ENCODE measurements around the gene ZNF350.
"Not testable (repeated sequence)": the region's sequence is repeated elsewhere in the genome, so short reads cannot be mapped to it uniquely, and the experiment has no call there.

ZNF350 gene

DNA sequence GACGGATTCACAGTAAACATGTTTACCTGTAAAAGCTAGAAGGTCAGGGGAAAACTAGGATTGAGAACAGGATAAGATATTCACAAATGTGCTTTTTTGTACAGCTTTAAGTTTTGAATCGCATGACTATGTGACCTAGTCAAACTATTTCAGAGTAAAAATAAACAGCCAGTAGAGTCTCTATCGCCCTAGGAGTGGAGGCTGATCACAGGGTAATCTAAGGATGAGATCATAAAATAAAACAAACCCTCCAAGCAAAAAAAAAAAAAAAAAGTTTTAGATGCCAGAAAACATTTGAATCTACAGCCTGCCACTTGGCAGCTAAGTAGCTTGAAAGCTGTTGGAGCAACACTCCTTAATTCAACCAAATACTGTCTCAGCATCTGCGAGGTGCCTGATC, 26.8 kb downstream of the ZNF350 start:
- DNase-seq (ENCODE audit: insufficient read length, low spot score) (no peak), FAIRE-seq (no peak)
- TF ChIP-seq, protein P1, sequence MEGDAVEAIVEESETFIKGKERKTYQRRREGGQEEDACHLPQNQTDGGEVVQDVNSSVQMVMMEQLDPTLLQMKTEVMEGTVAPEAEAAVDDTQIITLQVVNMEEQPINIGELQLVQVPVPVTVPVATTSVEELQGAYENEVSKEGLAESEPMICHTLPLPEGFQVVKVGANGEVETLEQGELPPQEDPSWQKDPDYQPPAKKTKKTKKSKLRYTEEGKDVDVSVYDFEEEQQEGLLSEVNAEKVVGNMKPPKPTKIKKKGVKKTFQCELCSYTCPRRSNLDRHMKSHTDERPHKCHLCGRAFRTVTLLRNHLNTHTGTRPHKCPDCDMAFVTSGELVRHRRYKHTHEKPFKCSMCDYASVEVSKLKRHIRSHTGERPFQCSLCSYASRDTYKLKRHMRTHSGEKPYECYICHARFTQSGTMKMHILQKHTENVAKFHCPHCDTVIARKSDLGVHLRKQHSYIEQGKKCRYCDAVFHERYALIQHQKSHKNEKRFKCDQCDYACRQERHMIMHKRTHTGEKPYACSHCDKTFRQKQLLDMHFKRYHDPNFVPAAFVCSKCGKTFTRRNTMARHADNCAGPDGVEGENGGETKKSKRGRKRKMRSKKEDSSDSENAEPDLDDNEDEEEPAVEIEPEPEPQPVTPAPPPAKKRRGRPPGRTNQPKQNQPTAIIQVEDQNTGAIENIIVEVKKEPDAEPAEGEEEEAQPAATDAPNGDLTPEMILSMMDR (IDR thresholded peaks at IDR 0.05; ENCODE audit: insufficient read depth, missing control alignments) = no peak

DNA sequence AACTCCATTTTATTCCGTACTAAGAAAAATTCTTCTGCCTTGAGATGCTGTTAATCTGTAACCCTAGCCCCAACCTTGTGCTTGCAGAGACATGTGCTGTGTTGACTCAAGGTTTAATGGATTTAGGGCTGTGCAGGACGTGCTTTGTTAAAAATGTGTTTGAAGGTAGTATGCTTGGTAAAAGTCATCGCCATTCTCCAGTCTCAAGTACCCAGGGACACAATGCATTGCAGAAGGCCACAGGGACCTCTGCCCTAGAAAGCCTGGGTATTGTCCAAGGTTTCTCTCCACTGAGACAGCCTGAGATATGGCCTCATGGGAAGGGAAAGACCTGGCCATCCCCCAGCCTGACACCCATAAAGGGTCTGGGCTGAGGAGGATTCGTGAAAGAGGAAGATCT, 28.8 kb downstream of the ZNF350 start:
- peak; percentile 44 for FAIRE-seq
- DNase-seq (ENCODE audit: insufficient read length, low spot score) = not testable (repeated sequence)

DNA sequence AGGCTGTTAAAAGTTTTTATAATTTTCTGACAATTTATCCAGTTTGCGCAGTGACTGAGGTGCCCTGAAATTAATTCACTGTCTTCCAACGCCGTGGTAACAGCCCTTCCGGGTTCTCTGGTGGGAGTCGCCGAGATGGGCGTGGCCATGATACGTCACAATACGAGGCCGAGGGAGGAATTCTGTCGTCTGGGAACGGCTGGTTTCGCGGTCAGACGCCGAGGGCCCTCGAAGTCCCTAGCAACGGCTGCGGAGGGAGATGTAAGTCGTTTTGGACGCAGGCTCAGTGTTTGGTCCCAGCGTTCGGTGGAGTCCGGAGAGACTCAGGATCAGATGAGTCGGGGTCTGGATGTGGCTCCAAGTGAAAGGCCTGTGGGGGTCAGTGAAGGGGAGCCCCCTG, 37.7 kb downstream of the ZNF350 start:
- DNase-seq (ENCODE audit: insufficient read length, low spot score) (peak; percentile 53), FAIRE-seq (no peak)
- TF ChIP-seq, protein P1 (IDR thresholded peaks at IDR 0.05; ENCODE audit: insufficient read depth, missing control alignments) = no peak

DNA sequence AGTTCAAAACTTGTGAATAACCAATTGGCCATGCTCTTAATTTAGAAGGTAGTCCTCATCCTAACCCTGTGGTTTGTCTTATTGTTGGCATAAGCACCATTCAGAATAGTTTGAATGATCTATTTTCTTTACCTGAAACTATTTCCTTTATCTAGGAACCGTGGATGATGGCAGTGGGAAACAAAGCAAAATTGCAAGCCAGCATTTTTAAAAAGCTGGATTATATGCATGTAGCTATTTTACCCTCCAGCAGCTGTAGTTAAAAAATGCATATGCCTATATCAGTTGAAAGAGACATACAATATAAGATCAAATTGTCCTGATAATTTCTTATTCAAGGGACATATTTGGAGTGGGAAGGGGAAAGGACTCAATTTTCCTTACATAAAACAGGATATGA, 40.0 kb downstream of the ZNF350 start:
- no peak for DNase-seq (ENCODE audit: insufficient read length, low spot score)
- no peak for FAIRE-seq
- TF ChIP-seq, protein P1 (IDR thresholded peaks at IDR 0.05; ENCODE audit: insufficient read depth, missing control alignments) = no peak

DNA sequence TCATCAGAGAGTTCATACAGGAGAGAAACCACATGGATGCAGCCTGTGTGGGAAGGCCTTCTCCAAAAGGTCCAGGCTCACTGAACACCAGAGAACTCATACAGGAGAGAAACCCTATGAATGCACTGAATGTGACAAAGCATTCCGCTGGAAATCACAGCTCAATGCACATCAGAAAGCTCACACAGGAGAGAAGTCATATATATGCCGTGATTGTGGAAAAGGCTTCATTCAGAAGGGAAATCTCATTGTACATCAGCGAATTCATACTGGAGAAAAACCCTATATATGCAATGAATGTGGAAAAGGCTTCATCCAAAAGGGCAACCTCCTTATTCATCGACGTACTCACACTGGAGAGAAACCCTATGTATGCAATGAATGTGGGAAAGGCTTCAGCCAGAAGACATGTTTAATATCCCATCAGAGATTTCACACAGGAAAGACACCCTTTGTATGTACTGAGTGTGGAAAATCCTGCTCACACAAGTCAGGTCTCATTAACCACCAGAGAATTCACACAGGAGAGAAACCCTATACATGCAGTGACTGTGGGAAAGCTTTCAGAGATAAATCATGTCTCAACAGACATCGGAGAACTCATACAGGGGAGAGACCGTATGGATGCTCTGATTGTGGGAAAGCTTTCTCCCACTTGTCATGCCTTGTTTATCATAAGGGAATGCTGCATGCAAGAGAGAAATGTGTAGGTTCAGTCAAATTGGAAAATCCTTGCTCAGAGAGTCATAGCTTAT, 41.7 kb downstream of the ZNF350 start:
- FAIRE-seq = no peak
- TF ChIP-seq, protein P1 (IDR thresholded peaks at IDR 0.05; ENCODE audit: insufficient read depth, missing control alignments) = no peak
- no peak for DNase-seq (ENCODE audit: insufficient read length, low spot score)

DNA sequence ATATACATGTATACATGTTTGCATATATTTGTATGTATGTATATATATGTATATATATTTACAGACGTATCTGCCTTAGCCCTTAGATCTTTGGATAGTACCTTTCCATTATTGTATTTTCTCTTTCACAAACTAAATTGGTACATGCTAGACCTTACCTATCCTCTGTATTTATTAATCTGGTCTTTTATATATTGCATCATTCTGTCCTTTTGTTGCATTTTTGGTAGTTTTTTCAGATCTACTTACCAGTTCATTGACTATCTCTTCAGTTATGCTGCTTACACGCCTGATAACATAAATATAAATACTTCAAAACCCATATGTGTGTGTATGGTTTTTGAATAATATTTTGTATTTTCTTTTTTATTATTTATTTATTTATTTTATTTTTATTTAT, 47.7 kb downstream of the ZNF350 start:
- no peak for FAIRE-seq

DNA sequence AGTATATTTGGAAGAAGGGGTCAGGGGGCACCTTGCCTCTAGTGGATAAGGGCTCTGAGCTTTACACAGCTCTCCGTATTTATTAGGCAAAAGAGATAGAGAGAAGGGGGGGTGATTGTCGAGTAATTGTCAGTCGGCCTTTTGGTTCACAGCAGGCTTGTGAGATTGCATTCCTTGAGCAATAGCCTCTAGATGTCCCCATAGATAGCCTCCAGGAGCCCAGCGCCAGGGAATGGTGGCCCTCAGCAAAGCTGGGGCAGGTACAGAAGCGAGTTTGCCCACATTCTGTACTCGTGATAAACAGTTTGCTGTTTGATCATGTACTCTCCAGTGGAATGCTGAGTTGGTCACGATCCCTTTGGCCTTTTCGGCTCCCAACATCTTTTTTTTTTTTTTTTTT, 54.7 kb downstream of the ZNF350 start:
- TF ChIP-seq, protein P1 (IDR thresholded peaks at IDR 0.05; ENCODE audit: insufficient read depth, missing control alignments) = no peak
- DNase-seq (ENCODE audit: insufficient read length, low spot score) (no peak), FAIRE-seq (no peak)

More for the DNA sequence above, 47.7 kb downstream of the ZNF350 start:
- TF ChIP-seq, protein P1 (IDR thresholded peaks at IDR 0.05; ENCODE audit: insufficient read depth, missing control alignments) = no peak
- DNase-seq (ENCODE audit: insufficient read length, low spot score) = no peak
